Measurements from ENCODE around the gene SEMG2. TPM values are rescaled to one million over a fixed set of nuclear protein-coding genes. Genes with fewer than 3 reads are reported as not detected.
A peak's percentile ranks its signal among the peaks of the same experiment; 100 is the strongest.

The SEMG2 gene
- polyA plus RNA-seq, 3 donors = not detected

DNA sequence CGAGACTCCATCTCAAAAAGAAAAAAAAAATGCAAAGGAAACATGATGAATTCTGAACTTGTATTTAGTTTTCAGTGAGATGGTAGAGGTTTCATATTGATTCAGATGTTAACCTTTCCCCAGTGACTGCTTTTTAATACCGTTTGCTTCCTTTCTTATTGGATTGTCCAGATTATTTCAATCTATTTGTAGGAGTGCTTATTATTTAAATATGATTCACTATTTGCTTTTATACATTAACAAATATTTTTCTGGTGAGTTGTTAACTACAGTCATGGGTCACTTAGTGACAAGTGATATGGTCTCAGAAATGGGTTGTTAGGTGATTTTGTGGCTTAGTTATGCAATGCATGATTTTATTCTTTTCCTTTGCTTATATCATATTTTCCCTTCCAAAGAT is 38.1 kb upstream of the SEMG2 start:
- intact Hi-C loops (cut with micrococcal nuclease) = no loop called here
- peaks cover 9 to 16% of the 10 kb centered on the region in 2 donors for H3K4me1 ChIP-seq (ENCODE audit: control insufficient read depth in 1 of 2, insufficient read depth in 2 of 2, low read length in 2 of 2)
- no peaks in the 10 kb centered on the region for H3K9me3 ChIP-seq (replicated peaks in 1 of 2; ENCODE audit: control insufficient read depth in 1 of 2, insufficient read depth in 1 of 2, low read length in 2 of 2)
- H3K4me3 ChIP-seq (replicated peaks in 1 of 3; ENCODE audit: low read depth in 2 of 3, low read length in 3 of 3) = no peak overlapping the region
- H3K4me2 ChIP-seq (replicated peaks; ENCODE audit: extremely low read depth, low read length, poor library complexity, severe bottlenecking) = no peak overlapping the region
- Mint-ChIP-seq H3K27me3 (ENCODE audit: low read depth in 3 of 3) (peaks cover 4 to 18% (median 6%) of the 10 kb centered on the region in 3 donors), H3K9me3 (peaks cover 0 to 3% (median 0%) of the 10 kb centered on the region in 7 donors), H3K4me3 (no peak overlapping the region), H3K27ac (no peak overlapping the region), H3K4me1 (peaks cover 13% of the 10 kb centered on the region), H3K36me3 (no peaks in the 10 kb centered on the region)
- no peaks in the 10 kb centered on the region for H3K36me3 ChIP-seq (replicated peaks in 1 of 2; ENCODE audit: control insufficient read depth in 1 of 2, insufficient read depth in 2 of 2, low read length in 2 of 2)
- no peak overlapping the region for H2AFZ ChIP-seq (ENCODE audit: insufficient read depth, low read depth, low read length, poor library complexity, severe bottlenecking)
- no peaks in the 10 kb centered on the region for H4K20me1 ChIP-seq (ENCODE audit: insufficient read depth, low read length)
- H3K9ac ChIP-seq (ENCODE audit: insufficient read depth, low read length, poor library complexity, severe bottlenecking) = no peak overlapping the region
- no peaks in the 10 kb centered on the region for H3K79me2 ChIP-seq (ENCODE audit: insufficient read depth, low read length)
- no peak overlapping the region for H3K27ac ChIP-seq (ENCODE audit: low read depth in 1 of 2, low read length in 2 of 2)
- 100% methylated on average over 1 of the region's 2 CpGs for WGBS (ENCODE audit: insufficient coverage)
- TF ChIP-seq, protein P1, sequence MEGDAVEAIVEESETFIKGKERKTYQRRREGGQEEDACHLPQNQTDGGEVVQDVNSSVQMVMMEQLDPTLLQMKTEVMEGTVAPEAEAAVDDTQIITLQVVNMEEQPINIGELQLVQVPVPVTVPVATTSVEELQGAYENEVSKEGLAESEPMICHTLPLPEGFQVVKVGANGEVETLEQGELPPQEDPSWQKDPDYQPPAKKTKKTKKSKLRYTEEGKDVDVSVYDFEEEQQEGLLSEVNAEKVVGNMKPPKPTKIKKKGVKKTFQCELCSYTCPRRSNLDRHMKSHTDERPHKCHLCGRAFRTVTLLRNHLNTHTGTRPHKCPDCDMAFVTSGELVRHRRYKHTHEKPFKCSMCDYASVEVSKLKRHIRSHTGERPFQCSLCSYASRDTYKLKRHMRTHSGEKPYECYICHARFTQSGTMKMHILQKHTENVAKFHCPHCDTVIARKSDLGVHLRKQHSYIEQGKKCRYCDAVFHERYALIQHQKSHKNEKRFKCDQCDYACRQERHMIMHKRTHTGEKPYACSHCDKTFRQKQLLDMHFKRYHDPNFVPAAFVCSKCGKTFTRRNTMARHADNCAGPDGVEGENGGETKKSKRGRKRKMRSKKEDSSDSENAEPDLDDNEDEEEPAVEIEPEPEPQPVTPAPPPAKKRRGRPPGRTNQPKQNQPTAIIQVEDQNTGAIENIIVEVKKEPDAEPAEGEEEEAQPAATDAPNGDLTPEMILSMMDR (IDR thresholded peaks at IDR 0.05) = no peak
- peaks cover 0 to 3% of the 10 kb centered on the region in 2 donors for H3K27me3 ChIP-seq (ENCODE audit: control insufficient read depth in 2 of 2, insufficient read depth in 2 of 2, low read length in 2 of 2)
- DNase-seq = no peak

DNA sequence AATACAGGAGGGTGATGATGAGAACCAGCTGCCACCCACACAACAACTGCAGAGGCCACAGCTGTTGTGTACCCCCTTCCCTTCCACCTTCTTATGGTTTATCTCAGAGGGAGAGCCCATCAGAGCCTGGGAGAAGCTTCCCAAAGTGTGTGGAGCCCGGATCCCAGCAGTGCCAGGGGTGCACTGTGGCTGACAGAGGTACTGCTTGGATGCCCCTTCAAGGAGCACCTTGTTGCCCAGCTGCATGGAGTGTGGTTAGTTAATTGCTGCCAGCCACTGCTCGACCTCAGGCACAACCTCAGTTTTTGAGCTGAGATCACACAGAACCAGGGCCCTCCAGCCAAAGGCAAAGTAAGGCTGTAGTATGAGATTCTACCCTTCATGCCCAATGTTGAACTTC is 33.5 kb upstream of the SEMG2 start:
- Histone ChIP-seq H3K9me3 (replicated peaks in 1 of 2; ENCODE audit: control insufficient read depth in 1 of 2, insufficient read depth in 1 of 2, low read length in 2 of 2) (no peaks in the 10 kb centered on the region), H3K27me3 (ENCODE audit: control insufficient read depth in 2 of 2, insufficient read depth in 2 of 2, low read length in 2 of 2) (peaks cover 3% of the 10 kb centered on the region in 2 donors), H3K4me1 (ENCODE audit: control insufficient read depth in 1 of 2, insufficient read depth in 2 of 2, low read length in 2 of 2) (no peaks in the 10 kb centered on the region), H3K27ac (ENCODE audit: low read depth in 1 of 2, low read length in 2 of 2) (no peak overlapping the region), H3K79me2 (ENCODE audit: insufficient read depth, low read length) (no peaks in the 10 kb centered on the region), H4K20me1 (ENCODE audit: insufficient read depth, low read length) (no peaks in the 10 kb centered on the region), H3K9ac (ENCODE audit: insufficient read depth, low read length, poor library complexity, severe bottlenecking) (no peak overlapping the region), H3K4me2 (replicated peaks; ENCODE audit: extremely low read depth, low read length, poor library complexity, severe bottlenecking) (no peak overlapping the region), H2AFZ (ENCODE audit: insufficient read depth, low read depth, low read length, poor library complexity, severe bottlenecking) (no peak overlapping the region), H3K4me3 (replicated peaks in 1 of 3; ENCODE audit: low read depth in 2 of 3, low read length in 3 of 3) (no peak overlapping the region), H3K36me3 (replicated peaks in 1 of 2; ENCODE audit: control insufficient read depth in 1 of 2, insufficient read depth in 2 of 2, low read length in 2 of 2) (no peaks in the 10 kb centered on the region)
- Mint-ChIP-seq H3K4me3 (no peak overlapping the region), H3K36me3 (no peaks in the 10 kb centered on the region), H3K9me3 (no peaks in the 10 kb centered on the region), H3K27me3 (ENCODE audit: low read depth in 3 of 3) (peaks cover 9 to 25% (median 11%) of the 10 kb centered on the region in 3 donors), H3K4me1 (no peaks in the 10 kb centered on the region), H3K27ac (peak overlapping the region in 1 of 7 donors; percentile 35)
- WGBS (ENCODE audit: insufficient coverage) = 100% methylated on average over 1 of the region's 2 CpGs
- TF ChIP-seq, protein P1 (IDR thresholded peaks at IDR 0.05) = no peak
- intact Hi-C loops (cut with micrococcal nuclease) = no loop called here
- no peak for DNase-seq

Data from CD14-positive monocyte (primary cell).